GM19099 (cell line): ENCODE results near the gene MGMT.

Experiments used
- POLR2A ChIP-seq: IDR thresholded peaks from 3 replicates; pipeline ENCODE4 v1.6.1; 2011; ENCODE audit warnings: low read depth; ENCODE audit not compliant: insufficient read length; ENCODE audit errors: extremely low read depth

The MGMT gene

DNA sequence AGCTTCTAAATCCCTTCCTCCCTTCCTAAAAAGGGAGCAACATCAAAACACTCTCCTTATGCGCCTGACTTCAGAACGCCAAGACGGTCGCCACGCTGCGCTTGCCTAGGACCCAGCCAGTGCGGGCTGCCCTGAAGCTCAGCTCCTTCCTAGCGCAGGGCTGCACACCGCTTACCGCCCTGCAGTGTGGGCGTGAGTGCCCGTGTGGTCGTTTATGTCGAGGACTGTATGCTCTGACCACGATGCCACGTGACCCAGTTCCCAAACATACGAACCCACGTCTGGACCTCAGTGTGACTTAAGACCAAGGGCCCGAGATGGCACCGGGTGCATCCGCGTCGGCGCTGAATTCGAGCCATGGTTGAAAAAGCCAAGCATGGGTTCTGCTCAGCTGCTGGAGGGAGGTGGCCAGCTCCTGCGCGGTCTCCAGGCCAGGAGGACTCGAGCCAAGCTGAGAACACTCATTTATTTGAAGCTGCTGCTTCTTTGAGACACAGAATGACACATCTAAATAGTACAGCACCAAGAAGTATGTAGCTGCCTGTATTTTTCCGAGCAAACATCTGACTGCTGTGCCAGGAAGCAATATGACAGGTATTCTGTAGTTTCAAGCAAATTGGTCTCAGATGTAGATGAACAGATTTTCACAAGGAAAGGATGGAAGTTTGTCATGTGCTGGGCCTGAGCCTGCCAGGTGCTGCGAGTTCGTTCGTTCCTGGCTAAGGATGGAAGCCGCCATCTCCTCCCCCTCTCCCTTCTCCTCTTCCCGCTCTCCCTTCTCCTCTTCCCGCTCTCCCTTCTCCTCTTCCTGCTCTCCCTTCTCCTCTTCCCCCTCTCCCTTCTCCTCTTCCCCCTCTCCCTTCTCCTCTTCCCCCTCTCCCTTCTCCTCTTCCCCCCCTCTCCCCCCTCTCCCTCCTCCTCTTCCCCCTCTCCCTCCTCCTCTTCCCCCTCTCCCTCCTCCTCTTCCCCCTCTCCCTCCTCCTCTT, 312.4 kb downstream of the MGMT start:
- TF ChIP-seq POLR2A = no peak

DNA sequence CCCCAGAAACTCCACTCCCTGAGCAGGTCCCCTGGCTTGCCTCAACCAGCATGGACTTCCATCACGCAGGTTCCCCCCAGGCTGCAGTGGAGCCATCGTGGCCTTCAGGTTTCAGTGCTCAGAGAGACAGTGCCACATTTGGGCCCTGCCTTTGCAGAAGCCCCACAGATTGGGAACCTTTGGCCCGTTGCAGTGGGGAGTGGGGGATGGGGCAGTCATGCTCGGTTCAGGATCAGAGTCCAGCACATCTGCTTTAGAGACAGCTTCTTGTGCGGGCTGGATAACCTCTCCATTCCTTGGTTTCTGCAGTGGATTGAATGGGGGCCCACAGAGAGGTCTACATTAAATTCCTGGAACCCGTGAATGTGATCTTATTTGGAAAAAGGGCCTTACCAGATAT, 313.2 kb downstream of the MGMT start:
- TF ChIP-seq POLR2A = no peak

DNA sequence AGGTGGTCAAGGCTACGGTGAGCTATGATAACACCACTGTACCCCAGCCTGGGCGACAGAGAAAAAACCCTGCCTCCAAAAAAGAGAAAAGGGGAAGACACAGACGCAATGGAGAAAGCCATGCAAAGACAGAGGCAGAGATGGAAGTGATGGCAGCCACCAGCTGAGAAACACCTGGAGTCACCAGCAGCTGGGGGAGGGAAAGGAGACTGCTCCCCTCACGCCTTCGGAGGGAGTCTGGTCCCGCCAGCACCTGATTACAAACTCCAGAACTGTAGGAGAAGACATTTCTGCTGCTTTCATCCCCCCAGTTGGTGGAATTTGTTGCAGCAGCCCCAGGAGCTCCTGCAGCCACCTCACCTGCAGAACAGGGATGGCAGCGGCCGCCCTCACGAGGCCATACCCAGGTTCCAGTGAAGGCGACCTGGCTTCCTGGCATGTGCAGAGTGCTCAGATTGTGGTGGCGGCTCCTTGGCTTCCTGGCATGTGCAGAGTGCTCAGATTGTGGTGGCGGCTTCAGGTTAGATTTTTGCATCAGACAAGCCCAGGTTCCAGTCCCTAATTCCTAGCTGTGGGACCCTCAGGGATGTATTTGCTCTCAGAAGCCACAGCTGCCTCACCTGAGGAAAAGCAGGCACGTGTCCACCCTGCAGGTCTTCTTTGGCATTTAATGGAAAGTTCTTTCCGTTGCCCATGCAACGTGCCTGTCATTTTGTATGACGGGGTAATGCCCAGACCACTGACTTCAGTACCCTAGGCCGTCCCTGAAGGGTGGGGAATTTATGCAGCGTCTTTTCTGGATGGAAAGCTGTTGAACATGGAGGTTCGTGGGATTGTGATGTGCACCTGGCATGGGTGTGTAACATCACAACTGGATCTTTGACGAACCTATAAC, 314.1 kb downstream of the MGMT start:
- no peak for TF ChIP-seq POLR2A

DNA sequence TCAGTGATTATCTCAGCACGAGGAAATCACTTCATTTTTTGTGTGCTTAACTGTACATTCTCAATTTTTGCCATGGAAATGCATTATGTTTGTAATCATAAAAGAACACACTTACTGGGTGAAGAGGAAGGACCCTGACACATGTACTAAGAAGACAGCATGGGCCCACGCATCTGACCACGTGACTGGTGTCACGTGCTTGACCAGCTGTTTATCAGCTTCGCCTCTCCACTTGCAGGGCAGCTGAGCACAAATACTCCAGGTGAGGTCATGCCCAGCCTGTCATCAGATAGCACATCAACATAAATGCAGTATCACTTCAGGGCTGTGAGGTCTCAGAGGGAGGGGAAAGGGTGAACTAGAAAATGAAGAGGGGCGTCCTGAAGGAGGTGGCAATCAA, 317.2 kb downstream of the MGMT start:
- no peak for TF ChIP-seq POLR2A

DNA sequence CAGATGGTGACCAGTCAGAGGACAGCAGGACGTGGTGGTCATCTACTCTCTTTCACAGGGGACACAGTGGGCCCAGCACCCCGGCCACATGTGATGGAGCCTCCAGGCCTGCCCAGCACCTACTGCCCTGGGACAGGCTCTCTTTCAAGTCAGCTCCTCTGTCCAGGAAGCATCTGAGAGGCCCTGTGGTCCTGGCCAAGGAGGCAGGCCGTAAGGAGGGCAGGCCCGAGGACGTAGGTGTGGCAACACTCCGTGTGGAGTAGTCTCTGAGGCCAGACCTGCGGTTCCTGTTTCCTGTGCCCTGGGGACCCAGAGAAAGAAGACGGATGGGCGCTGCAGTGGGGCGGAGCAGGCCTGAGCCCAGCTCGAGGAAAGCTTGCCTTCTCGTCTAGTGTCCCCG, 317.9 kb downstream of the MGMT start:
- TF ChIP-seq POLR2A = no peak

DNA sequence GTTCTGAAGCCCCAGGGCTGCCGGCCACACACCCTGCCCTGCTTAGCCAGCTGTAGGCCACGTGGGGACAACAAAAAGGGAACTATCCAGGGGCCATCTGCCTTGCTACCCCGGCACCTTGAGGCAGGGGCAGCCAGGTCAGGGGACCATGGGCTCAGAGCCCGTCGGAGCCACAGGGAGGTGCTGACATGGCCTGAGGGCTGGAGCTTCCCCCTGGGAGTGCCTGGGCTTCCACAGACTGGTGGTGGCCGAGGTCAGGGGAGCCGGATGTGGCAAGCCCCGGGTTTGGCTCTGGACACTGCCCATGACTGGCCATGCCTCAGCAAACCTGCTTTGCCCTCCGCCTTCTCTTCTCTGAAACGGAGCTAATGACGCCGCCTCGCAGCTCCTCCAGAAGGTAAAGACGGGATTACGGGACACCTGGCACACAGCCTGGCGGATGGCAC, 318.5 kb downstream of the MGMT start:
- TF ChIP-seq POLR2A = no peak

DNA sequence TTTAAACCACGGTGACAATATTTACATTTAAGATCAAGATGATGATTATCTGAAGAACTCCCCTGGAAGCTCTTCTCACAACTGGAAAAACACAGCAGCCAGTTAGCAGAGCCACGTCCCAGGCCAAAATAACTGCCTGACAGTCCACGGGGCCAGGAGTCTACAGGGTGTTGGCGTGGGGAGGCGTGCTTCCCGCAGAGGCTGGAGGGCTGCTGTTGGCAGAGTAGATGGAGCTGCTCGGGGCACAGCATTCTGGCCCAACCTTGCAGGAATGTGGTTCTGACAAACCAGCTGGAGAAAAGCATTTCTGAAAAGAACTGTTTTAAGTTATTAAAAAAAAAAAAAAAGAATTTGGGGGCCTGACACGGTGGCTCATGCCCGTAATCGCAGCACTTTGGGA, 319.2 kb downstream of the MGMT start:
- no peak for TF ChIP-seq POLR2A

DNA sequence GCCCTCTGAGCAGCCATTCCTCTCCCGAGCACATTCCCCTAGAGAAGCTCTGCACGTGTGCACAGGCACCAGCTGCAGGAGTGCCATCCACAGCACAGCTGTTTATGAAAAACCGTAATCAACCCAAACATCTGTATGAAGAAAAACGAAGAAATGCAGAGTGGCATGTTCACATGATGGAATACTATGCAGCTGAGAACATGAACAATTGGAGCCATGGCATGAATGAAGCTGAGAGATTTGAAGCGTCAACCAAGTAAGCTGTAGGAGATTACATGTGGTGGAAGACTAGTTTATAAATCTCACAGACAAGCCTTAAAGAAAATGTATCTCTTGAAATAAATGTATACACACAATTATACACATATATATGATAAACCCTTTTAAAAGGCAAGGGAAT, 320.5 kb downstream of the MGMT start:
- TF ChIP-seq POLR2A = no peak

DNA sequence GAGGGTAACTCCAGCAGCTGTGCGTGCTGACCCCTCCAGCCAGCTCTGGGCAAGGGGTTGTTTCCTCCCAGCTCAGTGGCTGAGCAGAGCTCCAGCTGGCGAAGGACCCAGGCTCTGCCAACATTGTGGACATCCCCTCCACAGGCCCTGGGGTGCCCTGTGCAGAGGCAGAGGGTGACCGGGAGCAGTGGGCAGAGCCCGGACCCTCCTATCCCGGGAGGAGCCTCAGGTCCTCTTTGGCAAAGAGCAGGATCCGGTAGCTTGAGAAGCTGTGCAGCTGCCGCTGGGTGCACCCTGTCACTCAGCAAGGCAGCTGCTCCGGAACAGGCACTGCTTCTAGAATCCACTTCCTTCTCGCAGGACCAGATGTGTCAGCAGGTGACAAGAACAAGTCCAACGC, 321.2 kb downstream of the MGMT start:
- TF ChIP-seq POLR2A = no peak

DNA sequence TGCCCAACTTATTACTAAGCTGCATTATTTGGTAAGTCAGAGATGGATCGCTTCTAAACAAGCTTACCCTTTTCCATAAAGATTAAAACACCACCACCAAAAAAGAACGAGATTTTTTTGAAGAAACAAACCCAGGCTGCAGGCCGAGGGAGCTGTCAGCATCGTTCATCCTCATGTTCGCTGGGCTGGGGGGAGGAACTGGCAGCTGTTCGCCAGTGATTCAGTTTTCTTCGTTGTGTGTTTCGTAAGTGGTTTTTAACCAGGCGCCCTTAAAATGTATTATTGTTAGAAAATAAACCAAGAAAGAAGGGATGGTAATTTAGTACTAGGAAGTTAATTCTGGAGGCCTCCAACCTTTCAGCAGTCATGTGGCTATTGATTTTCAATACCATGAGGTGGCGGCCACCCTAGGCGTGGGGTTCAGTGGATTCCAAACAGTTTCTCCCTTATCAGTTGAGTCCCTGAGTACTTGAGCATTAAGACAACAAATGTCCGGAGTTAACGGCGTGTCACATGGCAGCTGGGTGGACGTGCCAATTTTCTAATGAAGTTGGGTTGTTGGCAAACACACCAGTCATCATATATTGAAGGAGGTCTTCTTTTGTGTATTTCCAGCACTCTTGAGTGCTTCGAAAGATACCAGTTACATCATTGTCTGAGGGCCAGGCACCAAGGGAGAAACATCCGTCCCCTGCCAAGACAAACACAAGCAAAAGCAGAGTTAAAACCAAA, 323.8 kb downstream of the MGMT start:
- no peak for TF ChIP-seq POLR2A

DNA sequence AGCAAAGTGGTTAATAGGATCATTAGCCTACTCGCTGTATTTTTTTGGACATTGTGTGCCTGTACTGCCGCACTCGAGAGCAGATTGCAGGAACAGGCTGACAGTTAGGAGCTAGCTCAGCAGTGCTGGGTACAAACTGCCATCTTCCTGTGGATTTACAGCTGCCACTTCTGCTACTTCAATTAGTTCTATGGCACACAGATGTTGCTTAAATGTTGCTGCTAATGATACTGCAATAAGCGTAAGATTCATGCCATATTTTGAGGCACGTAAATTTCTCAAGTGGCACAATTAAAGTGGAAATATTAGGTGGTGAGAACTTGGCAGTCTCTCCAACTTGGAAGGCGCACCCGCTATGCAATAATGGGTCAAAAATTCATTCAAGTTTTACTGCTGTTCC, 325.1 kb downstream of the MGMT start:
- no peak for TF ChIP-seq POLR2A

DNA sequence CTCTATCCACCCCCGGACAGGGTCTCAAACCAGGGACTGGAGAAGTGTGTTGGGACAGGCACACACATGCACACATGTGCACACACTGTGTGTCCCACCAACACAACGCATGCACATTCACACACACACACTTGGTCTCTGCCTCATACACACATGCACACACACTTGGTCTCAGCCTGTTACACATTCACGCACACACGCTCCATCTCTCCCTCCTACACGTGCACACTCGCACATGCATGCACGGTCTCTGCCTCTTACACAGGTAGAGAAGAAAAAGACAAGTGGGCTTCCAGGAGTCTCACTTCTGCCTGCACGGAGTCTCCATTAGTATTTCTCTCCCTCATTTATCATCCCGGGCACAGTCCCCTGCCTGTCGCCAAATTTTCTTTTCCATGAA, 325.8 kb downstream of the MGMT start:
- TF ChIP-seq POLR2A = no peak

DNA sequence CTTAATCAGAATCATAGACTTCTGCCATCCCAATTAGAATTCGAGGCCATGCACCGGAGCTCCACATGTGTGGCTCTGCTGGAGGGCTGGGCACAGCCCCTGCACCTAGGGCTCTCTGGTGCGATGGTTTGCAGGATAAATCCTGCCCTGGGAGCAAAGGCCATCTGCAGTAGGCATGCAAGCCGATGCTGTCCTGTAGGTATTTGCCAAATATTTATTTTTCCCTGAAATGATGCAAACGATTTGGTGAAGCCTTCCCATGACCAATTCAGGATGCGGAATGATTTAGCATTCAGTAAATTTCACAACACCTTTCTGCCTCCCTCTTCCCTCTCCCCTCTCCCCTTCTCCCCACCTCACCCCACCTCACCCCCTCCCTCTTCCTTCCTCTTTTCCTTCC, 326.4 kb downstream of the MGMT start:
- TF ChIP-seq POLR2A = no peak

DNA sequence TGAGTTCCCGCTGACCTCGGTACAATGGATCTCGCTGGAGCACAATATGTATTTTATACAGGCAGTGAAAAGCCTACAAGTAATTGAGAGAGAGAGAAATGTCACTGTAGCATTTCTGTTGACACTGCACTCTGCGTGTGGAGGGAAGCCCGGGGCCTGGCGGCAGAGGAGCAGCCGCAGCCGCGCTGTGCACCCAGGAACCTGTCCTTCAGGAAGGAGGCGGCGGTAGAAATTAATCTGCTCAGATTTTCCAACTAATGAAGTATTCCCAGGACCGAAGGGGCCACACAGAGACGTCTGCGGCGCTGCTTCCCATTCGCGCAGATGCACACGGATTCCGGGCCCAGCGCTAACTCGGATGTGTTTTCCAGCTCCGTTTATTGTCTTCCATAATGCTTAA, 327.0 kb downstream of the MGMT start:
- no peak for TF ChIP-seq POLR2A
